Anterior cingulate cortex (tissue), 58 donors: ENCODE results near the gene ANKMY1.

ENCODE experiments used
- DNase-seq, 58 donors: peaks; one replicate each; lab custom pipeline; 2025; lab: John Stamatoyannopoulos, UW

Gene ANKMY1

DNA sequence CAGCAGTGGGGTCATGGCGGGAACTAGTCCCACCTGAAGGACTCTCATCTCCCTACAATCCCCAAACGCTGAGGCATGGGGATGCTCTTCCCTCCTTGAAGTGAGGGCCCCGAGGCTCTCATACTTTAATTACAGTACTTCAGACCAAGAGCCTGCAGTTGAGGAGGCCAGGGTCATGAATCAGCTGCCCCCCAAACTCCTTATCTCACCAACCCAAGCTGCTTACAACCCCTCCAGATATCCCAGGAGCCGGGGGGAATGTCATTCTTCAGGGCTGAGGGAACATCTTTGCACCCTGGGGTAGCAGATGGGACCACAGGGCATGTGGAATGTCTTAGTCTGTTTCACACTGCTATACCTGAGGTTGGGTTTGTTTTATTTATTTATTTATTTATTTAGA, 26.0 kb upstream of the ANKMY1 start:
- DNase-seq = no peak

DNA sequence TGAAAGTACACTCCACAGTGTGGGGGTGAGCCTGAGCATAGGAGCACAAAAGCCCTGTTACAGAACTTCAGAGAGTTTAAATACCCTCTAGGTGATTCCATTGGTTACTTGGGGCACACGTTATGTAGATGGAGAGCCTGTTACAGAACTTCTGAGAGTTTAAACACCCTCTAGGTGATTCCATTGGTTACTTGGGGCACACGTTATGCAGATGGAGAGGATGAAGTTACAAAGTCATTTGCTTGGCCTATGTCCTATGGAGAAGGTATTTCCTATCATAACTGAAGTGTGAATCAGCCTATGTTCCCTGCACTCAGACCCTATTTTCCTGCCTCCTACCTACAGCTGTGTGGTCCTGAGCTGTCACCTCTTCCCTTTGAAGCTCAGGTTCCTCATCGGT, 25.0 kb upstream of the ANKMY1 start:
- no peak for DNase-seq

DNA sequence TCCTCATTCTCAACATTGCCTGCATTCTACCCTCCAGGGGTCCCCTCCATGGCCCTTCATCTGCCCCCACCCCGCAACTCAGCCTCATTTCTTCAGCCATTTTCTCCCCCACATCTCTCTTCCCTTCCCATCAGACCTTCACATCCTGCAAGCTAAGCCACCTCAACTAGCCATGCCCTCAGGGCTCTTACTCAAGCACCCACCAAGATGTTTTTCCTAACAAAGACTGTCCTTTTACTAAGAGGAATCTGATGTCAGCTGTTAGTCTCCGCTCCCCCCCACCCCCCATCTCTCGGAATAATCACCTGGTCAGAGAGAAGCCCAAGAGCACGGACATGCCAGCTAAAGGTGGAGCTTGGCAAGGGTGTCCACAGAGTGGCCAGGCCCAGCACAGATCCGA, 24.0 kb upstream of the ANKMY1 start:
- DNase-seq = no peak

DNA sequence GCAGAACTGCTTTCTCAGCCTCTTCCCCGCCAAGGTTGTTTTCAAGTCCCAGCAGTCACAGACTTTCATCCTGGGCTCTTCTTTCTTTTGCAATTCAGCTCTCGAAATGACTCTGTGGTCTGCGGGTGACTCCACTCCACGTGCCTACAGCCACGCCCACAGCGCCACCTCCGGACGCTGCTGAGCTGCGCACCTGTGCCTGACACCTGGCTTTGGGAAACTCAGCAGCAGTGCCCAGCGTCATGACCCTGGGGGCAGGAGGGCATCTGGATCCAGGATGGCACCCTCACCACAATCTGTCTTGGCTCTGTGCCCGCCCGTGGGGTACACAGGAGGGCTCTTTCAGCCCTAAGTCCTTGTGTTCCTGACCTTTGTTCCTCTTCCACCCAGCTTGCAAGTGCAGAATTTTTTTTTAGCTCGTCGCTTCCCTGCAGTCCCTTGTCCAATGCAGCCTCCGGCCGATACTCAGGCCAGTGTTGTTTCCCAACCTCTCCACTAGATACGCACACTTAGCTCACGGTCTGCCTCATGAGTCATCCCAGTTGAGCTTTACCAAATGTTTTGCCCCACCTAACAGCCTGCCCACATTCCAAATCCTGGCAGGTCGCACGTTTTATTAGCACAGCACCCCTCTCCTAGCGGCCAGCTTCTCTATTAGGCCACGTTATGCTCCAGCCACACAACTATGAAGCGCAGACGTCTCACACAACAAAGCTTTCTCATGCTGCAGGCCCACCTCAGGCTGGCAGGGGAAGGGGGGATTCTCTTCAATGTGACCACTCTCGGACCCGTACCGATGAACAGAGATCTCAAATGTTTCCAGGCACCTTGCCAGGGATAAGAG, 22.2 kb upstream of the ANKMY1 start:
- DNase-seq = no peak

DNA sequence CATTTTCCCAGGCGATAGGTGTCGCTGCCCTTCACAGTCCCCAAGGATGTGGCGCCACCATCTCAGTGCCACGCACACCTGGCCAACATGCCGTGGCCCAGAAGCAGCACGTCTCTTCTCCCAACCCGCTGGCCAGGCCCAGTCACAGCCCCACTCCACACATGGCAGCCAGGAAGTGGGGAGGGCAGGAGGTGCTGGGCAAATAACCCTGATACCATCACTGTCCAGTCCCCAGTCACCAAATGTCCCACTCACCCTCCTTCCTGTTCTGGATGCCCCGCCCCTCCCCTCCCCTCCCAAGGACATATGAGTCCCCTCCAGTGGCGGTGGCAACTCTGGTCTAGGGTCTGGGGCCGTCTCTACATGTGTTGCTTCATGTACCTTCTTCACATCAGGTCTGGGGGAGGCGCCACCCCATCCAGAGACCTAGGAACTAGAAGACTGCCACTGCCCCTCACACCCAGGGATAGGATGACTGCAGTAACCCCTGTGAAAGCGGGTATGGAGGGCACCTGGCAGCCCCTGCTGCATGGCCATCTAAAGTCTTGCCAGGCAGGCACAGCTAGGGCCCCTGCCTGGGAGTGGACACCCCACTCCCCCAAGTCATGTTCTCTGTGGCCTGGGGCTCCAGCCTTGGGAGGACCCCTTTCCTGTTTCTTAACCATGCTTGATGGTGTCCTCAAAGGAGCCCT, 21.4 kb upstream of the ANKMY1 start:
- no peak for DNase-seq

DNA sequence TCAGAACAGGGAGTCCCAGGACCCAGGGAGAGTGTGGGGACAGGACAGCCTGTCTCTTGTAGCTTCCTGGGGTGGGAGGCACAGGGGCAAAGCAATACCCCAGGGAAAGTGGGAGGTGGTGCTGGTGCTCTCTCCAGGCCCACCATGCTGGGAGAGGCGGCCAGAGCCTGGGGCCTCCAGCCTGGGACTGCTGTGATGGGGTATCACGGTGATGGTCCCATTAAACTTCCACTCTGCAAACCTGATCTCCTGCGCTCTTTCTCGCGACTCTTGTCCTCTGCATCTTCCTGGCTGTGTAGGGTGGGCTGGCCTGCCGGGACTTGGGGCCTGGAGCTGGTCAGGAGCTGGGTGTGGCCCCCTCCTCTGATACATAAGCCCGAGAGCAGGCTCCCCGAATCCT, 20.7 kb upstream of the ANKMY1 start:
- no peak for DNase-seq

DNA sequence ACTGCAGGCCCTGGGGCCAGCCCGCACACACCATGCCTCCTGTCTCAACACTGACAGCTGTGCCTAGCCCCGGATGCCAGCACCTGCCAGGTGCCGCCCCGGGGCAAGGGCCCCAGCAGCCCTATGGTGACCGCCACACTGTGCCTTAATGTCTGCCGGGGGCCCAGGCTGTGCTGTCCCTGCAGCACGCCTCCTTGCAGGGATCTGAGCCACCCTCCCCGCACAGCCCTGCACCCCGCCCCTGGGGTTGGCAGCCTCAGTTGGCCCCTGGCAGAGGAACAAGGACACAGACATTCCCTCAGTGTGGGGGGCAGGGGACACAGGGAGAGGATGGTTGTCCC, 20.3 kb upstream of the ANKMY1 start:
- no peak for DNase-seq

DNA sequence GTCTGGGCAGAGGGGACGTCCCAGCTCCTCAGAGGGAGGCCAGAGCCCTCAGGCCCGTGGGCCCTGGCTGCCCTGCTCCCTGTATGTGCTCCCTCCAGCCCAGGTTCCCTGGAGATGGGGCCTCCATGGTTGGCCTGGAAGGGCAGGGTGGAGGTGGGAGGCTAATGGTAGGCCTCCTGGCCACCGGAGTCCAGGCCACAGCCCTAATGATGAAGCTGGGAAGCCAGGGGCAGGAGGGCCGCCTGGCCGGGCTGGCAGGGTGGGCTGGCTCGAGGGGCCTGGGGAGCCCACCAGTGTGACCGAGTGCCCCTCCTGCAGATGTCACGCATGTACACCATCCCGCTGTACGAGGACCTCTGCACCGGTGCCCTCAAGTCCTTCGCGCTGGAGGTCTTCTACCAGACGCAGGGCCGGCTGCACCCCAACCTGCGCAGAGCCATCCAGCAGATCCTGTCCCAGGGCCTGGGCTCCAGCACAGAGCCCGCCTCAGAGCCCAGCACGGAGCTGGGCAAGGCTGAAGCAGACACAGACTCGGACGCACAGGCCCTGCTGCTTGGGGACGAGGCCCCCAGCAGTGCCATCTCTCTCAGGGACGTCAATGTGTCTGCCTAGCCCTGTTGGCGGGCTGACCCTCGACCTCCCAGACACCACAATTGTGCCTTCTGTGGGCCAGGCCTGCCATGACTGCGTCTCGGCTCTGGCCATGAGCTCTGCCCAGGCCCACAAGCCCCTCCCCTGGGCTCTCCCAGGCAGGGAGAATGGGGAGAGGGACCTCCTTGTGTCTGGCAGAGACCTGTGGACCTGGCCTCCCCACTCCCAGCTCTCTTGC, 19.7 kb upstream of the ANKMY1 start:
- DNase-seq = no peak

DNA sequence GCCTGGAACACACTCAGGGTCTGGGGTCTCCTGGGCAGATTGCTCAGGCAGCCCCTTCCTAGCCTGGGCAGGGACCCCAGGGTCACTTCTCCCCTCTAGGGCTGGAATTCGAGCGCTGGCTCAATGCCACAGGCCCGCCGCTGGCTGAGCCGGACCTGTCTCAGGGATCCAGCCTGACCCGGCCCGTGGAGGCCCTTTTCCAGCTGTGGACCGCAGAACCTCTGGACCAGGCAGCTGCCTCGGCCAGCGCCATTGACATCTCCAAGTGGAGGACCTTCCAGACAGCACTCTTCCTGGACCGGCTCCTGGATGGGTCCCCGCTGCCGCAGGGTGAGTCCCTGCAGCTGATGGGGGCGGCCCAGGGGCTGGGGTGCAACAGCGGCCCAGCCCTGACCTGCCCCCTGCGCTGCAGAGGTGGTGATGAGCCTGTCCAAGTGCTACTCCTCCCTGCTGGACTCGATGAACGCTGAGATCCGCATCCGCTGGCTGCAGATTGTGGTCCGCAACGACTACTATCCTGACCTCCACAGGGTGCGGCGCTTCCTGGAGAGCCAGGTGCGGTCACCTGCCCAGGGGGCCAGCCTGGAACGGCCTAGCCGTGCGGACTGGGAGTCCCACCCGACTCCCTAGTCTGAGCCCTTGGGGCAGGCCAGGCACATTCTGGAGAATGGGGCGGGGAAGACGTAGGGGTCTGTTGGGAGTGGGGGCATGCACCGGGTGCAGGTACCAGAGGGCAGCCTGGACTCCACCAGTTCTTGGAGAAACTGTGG, 18.8 kb upstream of the ANKMY1 start:
- no peak for DNase-seq

DNA sequence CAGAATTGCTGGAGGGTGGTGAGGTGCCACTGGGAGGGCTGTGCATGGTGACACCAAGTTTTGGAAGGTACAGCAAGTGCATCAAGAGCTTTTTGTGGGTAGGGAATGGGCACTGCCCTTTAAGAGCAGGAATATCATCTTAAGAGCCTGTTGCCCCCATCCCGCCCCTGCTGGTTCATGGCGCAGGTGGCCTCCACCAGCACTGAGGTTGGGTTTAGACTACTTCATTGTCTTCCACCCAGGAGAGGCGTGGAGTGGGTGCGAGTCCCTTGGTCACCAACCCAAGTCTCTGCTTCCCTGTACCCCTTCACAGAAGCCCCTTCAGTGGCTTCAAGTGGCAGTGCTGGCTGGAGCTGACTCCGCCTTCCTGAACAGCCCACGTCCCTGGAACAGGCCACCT, 18.2 kb upstream of the ANKMY1 start:
- no peak for DNase-seq

DNA sequence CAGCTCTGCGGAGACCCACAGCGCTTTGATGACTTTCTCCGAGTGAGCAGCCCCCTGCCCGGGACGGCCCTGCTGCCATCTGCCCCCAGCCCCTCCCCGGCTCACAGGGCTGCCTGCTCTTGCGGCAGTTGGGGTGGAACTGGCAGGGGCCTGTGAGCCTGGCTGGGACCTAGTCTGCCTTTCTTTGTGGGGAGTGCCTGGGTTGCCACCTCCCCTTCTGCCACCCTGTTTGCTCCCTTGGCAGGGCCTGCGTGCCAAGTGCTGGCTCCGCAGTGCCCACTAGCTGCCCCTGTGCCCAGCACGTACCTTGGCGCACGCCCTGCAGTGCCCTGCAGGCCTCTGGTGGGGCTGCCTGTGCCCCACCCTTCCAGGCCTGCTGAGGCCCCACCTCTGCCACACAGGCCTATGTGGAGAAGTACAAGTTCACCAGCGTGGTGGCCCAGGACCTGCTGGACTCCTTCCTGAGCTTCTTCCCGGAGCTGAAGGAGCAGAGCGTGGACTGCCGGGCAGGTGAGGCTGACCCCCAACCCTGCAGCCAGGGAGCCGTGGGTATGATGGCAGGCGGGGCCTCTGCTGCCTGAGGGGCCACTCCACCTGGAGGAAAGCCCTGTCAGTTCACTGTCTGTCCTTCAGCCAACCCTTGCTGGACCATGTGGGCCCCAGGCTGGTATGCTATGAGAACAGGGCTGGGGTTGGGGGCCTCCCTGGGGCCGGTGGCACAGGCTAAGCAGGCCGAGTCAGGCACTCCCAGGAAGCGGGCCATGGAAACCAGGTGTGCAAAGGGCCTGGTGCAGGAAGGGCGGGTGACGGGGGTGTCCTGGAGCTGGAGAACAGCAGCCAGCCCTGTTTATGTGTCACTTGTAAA, 17.5 kb upstream of the ANKMY1 start:
- peak in 3 of 58 donors; percentile 22 to 54 (median 48) for DNase-seq

DNA sequence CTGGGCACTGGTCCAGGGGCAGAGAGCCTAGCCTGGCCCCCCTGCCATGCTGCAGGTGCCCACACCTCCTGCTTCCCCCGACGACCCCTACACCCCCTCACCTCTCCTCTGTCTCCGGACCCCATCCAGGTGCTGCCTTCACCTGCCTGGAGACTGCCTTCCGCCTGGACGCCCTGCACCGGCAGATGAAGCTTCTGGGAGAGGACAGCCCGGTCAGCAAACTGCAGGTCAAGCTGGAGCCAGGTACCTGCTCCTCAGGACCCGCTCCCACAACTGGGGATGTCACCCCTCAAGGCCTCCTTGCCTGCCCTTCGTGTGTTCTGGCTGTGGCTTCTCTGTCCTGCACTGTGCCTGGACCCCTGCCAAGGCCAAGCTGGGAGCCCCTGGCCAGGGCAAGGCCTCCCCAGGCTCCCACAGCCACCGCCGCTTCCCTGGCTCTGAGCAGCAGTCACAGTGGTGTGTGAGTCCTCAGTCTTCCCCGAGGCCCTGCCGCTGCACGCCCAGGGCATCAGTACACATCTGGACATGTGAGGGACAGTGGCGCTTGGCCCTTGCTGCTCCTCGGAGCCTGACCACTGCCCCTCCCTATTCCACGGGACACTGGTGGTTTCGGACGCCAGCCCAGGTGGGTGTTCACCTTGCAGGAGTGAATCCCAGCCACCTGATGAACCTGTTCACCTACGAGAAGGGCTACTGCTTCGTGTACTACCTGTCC, 16.8 kb upstream of the ANKMY1 start:
- no peak for DNase-seq

DNA sequence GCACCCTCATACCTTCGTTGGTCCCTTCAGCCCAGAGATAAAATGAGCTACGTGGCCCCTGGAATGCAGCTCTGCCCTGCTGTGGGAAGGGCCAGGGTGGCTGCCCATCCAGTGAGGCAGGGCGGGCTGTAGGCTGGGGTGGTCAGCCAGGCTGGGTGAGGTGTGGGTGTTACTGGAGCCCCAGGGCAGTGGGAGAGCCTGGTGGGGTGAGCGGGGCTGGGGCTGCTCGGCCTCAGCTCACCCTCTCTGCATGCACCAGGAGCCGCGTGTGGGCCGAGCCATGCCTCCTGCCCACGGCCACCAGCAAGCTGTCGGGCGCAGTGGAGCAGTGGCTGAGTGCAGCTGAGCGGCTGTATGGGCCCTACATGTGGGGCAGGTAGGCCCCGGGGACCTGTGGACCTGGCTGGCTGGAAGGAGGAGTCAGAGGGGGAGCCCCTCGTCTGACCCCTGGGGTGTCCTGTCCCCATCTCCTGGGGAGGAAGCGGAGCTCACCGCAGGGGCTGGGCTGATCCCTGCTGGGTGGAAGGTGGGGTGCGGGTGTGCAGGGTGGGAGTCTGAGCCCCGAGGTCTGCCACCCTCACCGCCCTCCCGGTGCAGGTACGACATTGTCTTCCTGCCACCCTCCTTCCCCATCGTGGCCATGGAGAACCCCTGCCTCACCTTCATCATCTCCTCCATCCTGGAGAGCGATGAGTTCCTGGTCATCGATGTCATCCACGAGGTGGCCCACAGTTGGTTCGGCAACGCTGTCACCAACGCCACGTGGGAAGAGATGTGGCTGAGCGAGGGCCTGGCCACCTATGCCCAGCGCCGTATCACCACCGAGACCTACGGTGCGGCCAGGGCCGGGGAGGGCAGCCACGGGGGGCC, 16.0 kb upstream of the ANKMY1 start:
- DNase-seq = no peak

DNA sequence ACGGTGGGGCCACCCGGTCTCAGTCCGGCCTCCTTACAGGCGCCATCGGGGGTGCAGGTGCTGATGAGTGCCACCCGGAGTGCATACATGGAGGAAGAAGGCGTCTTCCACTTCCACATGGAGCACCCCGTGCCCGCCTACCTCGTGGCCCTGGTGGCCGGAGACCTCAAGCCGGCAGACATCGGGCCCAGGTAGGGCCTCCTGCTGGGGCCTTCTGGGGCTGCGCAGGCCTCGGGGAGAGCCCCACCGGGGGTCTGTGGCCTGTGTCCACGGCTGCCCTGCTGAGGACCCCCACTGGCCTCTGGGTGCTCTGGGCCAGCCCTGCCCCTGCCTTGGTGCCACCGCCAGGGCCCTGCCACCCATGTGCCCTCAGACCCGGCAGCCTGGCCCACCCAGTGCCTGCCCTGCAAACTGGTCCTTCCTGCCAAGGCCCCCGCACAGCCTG, 15.3 kb upstream of the ANKMY1 start:
- DNase-seq = no peak

DNA sequence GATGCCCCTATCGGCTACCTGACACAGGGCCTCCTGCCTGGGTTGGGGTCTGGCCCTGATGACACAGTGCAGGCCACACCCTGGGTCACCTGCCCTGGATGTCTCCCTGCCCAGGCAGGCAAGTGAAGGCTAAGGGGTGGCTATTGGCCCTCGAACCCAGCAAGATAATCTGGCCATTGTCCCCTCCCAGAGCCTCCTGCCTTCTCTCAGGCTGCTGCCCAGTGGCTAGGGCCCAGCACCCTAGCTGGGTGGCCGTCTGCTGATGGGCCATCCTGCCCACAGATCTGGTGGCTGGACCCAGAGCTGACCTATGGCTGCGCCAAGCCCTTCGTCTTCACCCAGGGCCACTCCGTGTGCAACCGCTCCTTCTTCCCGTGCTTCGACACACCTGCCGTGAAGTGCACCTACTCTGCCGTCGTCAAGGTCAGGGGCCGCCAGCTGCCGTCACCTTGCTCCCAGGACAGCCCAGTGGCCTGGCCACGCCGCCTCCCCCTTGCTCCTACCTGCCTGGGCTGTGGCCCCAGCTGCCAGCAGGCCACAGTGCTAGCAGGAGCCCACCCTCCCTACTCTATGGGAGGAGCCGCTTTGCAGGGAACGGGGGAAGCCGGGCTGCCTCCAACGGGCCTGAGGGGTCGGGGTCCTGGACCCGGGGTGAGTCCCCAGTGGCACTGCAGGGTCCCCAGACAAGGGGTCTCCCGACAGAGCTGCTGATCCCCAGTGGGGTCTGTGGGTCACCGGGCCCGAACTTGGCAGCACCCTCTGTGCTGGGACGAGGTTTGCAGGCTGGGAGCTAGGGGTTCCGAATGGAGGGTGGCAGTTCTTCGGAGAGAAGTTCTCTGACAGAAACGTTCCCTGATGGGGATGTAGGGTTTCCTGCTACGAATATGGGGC, 14.6 kb upstream of the ANKMY1 start:
- DNase-seq = no peak

DNA sequence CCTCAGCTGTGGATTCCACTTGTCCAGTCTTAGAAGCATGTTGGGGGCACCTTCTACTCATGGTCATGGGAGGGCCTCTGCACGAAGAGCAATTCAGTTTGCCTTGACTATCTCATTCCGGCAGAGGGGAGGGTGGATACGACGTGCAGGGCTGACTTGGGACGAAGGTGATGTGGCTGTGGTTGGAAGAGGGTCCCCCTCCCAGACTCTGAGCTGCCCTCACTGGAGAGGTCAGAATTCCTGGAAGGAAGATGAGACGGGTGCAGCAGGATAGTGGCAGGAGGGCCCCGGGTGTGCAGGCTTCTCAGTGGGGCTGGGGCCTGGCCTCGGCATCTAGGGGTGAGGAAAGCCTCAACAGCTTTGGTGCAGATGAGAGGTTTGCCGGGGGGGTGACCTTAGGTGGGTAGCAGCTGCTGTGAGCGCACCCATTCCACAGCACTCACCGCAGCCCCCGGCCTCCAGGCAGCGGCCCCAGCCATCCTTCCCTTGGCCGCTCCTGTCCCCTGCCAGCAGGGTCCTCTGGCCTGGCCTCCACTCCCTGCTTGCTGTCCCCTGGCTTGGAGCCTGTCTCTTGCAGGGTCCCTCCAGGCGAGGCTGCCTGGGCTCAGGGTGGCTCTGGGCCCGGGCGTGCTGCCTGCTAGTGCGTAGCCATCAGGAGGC, 13.7 kb upstream of the ANKMY1 start:
- DNase-seq = no peak
